HepG2 (cell line): ENCODE results near the gene SLC45A2. TPM values are rescaled to one million over a fixed set of nuclear protein-coding genes. Genes with fewer than 3 reads are reported as not detected.
A peak's percentile ranks its signal among the peaks of the same experiment; 100 is the strongest.

Experiments
- ATAC-seq: fragments of 200-7000 bp; cut with Tn5 transposase; 3 replicates; pipeline ENCODE4 v1.9.1; 2020; ENCODE audit warnings: mild to moderate bottlenecking, moderate library complexity
- BruUV-seq: library from RNA; stranded (reverse); fragments of 400-500 nt; replicated peaks from 2 replicates; lab custom pipeline; 2021; lab: Mats Ljungman, UMichigan
- CTCF ChIA-PET: fragments of 300-600 bp; formaldehyde crosslinking; extraction: SDS; loops from one replicate; lab custom pipeline; 2021; ENCODE audit warnings: low total read pairs, inconsistent platforms, low intra/inter-chr PET ratio; lab: Yijun Ruan, JAX
- POLR2A ChIA-PET: fragments of 350-600 bp; sonication (Branson Sonifier 250); formaldehyde crosslinking; loops from one replicate; lab custom pipeline; 2020; ENCODE audit warnings: antibody characterized with exemption, inconsistent platforms; lab: Yijun Ruan, JAX
- DNase-seq: peaks from one replicate; pipeline ENCODE4 v3.0.0-alpha.2; 2015; ENCODE audit warnings: low spot score
- FAIRE-seq: peaks from 3 replicates; lab custom pipeline; 2011; peaks lifted over from hg19 to GRCh38; lab: Jason Lieb, UNC
- H2AFZ ChIP-seq: one replicate; pipeline ENCODE4 v1.6.1; 2011; ENCODE audit warnings: low read length, inconsistent platforms
- H3K27ac ChIP-seq: fragments of 300-600 bp; 3 replicates; pipeline ENCODE4 v1.8.0; 2011; ENCODE audit warnings: mixed run types, mild to moderate bottlenecking, mixed read lengths, low read length, inconsistent platforms; ENCODE audit not compliant: insufficient read depth; ENCODE audit errors: extremely low read length
- H3K27me3 ChIP-seq, 2 experiments: fragments of 200-600 bp in 1 of 2; 2 replicates in 1 of 2; 3 replicates in 1 of 2; pipeline versions ENCODE4 v1.6.0 to v1.8.0; 2011; ENCODE audit warnings: low read length in 2 of 2, mild to moderate bottlenecking in 2 of 2, moderate library complexity in 2 of 2, inconsistent platforms in 1 of 2; ENCODE audit not compliant: insufficient read depth in 2 of 2, control insufficient read depth in 1 of 2
- H3K36me3 ChIP-seq, 2 experiments: fragments of 200-600 bp in 1 of 2; replicated peaks in 1 of 2; 2 replicates in 1 of 2; 3 replicates in 1 of 2; pipeline versions ENCODE4 v1.5.1 to v1.8.0; 2011; ENCODE audit warnings: low read length in 2 of 2, inconsistent platforms in 1 of 2; ENCODE audit not compliant: insufficient read depth in 2 of 2, control insufficient read depth in 1 of 2
- H3K4me1 ChIP-seq: 2 replicates; pipeline ENCODE4 v1.5.1; 2012; ENCODE audit warnings: low read length, inconsistent platforms; ENCODE audit not compliant: insufficient read depth
- H3K4me2 ChIP-seq: 2 replicates; pipeline ENCODE4 v1.6.0; 2011; ENCODE audit warnings: low read depth, low read length, inconsistent platforms
- H3K4me3 ChIP-seq, 3 experiments: fragments of 200-600 bp in 1 of 3; sonication (generic), shearing (Covaris generic) in 1 of 3; replicated peaks in 1 of 3; 2 replicates each; pipeline ENCODE4 v1.5.1; 2011 to 2016; ENCODE audit warnings: low read length in 3 of 3, inconsistent platforms in 2 of 3, low read depth in 2 of 3, mild to moderate bottlenecking in 2 of 3, control low read depth in 1 of 3, mixed read lengths in 1 of 3; ENCODE audit not compliant: insufficient read depth in 1 of 3
- H3K79me2 ChIP-seq: one replicate; pipeline ENCODE4 v1.6.1; 2011; ENCODE audit warnings: low read length, inconsistent platforms; ENCODE audit not compliant: insufficient read depth
- H3K9ac ChIP-seq: 2 replicates; pipeline ENCODE4 v1.6.0; 2011; ENCODE audit warnings: mild to moderate bottlenecking, low read depth, low read length, inconsistent platforms; ENCODE audit not compliant: insufficient read depth
- H3K9me3 ChIP-seq: 2 replicates; pipeline ENCODE4 v1.5.1; 2012; ENCODE audit warnings: mild to moderate bottlenecking, low read length
- H4K20me1 ChIP-seq: 2 replicates; pipeline ENCODE4 v1.6.0; 2011; ENCODE audit warnings: inconsistent platforms, mild to moderate bottlenecking, low read length, moderate library complexity; ENCODE audit not compliant: insufficient read depth
- CHD2 ChIP-seq: IDR thresholded peaks from 2 replicates; pipeline ENCODE4 v1.6.1; 2011; ENCODE audit warnings: low read depth, low read length, improper control_type of control experiment
- FOXA3 ChIP-seq: IDR thresholded peaks from 2 replicates; pipeline ENCODE4 v1.6.1; 2016; ENCODE audit warnings: missing genetic modification reagents, missing compliant biosample characterization
- FOXP4 ChIP-seq: sonication (generic); formaldehyde crosslinking; IDR thresholded peaks from 2 replicates; pipeline ENCODE4 v1.4.0; 2020; ENCODE audit warnings: missing genetic modification reagents
- HOMEZ ChIP-seq: IDR thresholded peaks from 2 replicates; pipeline ENCODE4 v1.6.1; 2016; ENCODE audit warnings: low read depth
- MNT ChIP-seq: fragments of 450-650 bp; IDR thresholded peaks from 2 replicates; pipeline ENCODE4 v1.6.1; 2016
- ZNF275 ChIP-seq: sonication (generic); formaldehyde crosslinking; IDR thresholded peaks from 2 replicates; pipeline ENCODE4 v1.8.0; 2022; ENCODE audit warnings: missing genetic modification reagents, mild to moderate bottlenecking, inconsistent platforms, borderline replicate concordance
- ZNF710 ChIP-seq: sonication (generic); formaldehyde crosslinking; IDR thresholded peaks from 2 replicates; pipeline ENCODE4 v1.5.0; 2020; ENCODE audit warnings: mild to moderate bottlenecking, missing genetic modification reagents, borderline replicate concordance
- WGBS: methylation state at CpG from one replicate; pipeline ENCODE4 v1.1.6; 2017; ENCODE audit warnings: low lambda C conversion rate; 5-methylcytosine and 5-hydroxymethylcytosine counted together
- in situ Hi-C: cut with HindIII; loops from 2 replicates; pipeline ENCODE4 v1.10.0; 2017; ENCODE audit warnings: low pct_unique_long_range_greater_than_20kb; ENCODE audit not compliant: extremely low pct_ligation_motif_present
- intact Hi-C: fragments of 100-400 bp; cut with micrococcal nuclease; formaldehyde crosslinking; loops from one replicate; pipeline ENCODE4 v1.10.0; 2022; ENCODE audit not compliant: unreplicated experiment
- polyA plus RNA-seq, 8 experiments: library from polyadenylated mRNA; depleted of rRNA in 3 of 8; stranded (reverse) in 7 of 8; unstranded in 1 of 8; fragments of >200 nt; fragmentation: Illumina TruSeq in 4 of 8; extraction: Trizol in 4 of 8; gene quantifications; 2 replicates each; pipeline versions ENCODE4 v1.2.1 to v1.2.3, GENCODE V29; 2011 to 2016; ENCODE audit warnings: low read depth in 4 of 8, missing spikeins in 1 of 8, mixed read lengths in 1 of 8; ENCODE audit not compliant: insufficient read depth in 1 of 8
- total RNA-seq, 5 experiments: library from RNA; depleted of rRNA; stranded (reverse); fragments of >200 nt; fragmentation: Illumina TruSeq; extraction: Trizol; gene quantifications; 2 replicates each; pipeline ENCODE4 v1.2.3, GENCODE V29; 2016; ENCODE audit warnings: low read depth in 1 of 5

Gene SLC45A2
- total and polyA plus RNA-seq, 2 of the 13 experiments (the other 11 are each of a cell fraction or from before 2014, with no cell fraction given) = 0.22 to 0.24 TPM

GRCh38 chr5:33992864-33993263 is 8.4 kb upstream of the SLC45A2 start (continued):
- peak; percentile 27 for TF ChIP-seq FOXA3 (CRISPR knock-in tag)
- TF ChIP-seq ZNF710 (CRISPR knock-in tag) = 0 out of 2 replicates have a peak, but pooled peaks have one; percentile 35
- TF ChIP-seq FOXP4 (CRISPR knock-in tag) = 0 out of 2 replicates have a peak, but pooled peaks have one; percentile 34
- peak; percentile 74; the same call in 1 of the 2 replicates for TF ChIP-seq HOMEZ (CRISPR knock-in tag)
- TF ChIP-seq, all 625 proteins: peak for 13

- WGBS = 96% methylated on average over 6 of the region's 6 CpGs
- in situ Hi-C loops = loop anchor here (25.0 kb wide), 1 partner anchor 477 kb away; no protein-coding TSS in a partner anchor
- POLR2A ChIA-PET = no interaction called here
Measured at GRCh38 chr5:33985447-33985846, 954 bp upstream of the SLC45A2 start.

More at GRCh38 chr5:33985447-33985846, 954 bp upstream of the SLC45A2 start:
- DNase-seq (no peak), FAIRE-seq (no peak), ATAC-seq (no peak)
- H3K4me1 ChIP-seq = no peaks in the 10 kb centered on the region
- no peak for TF ChIP-seq ZNF275 (CRISPR knock-in tag)
- TF ChIP-seq MNT = peak; percentile 98
- TF ChIP-seq CHD2 = 0 out of 2 replicates have a peak, but pooled peaks have one; percentile 7
- H3K9me3 ChIP-seq = no peaks in the 10 kb centered on the region
- H2AFZ ChIP-seq = no peak overlapping the region
- H3K4me2 ChIP-seq = no peak overlapping the region
- peaks cover 4 to 26% of the 10 kb centered on the region in 2 experiments for H3K36me3 ChIP-seq
- H4K20me1 ChIP-seq = no peaks in the 10 kb centered on the region
- H3K27me3 ChIP-seq = no peaks in the 10 kb centered on the region
- H3K4me3 ChIP-seq = no peak overlapping the region
- H3K27ac ChIP-seq = no peak overlapping the region
- no peaks in the 10 kb centered on the region for H3K79me2 ChIP-seq
- H3K9ac ChIP-seq = no peak overlapping the region
- intact Hi-C loops = no loop called here
- no TSS peak for BruUV-seq
- CTCF ChIA-PET = no interaction called here
